Gastroesophageal sphincter (tissue), 3 donors: ENCODE results near the gene CBX8.

Experiments
- CTCF ChIP-seq, 4 experiments: fragments of 200-600 bp in 2 of 4; fragments of 450-650 bp in 2 of 4; sonication (generic) in 1 of 4; IDR thresholded peaks; one replicate each; pipeline ENCODE4 v1.5.1; 2017 to 2019; ENCODE audit warnings: antibody characterized with exemption in 4 of 4, mild to moderate bottlenecking in 2 of 4, moderate library complexity in 2 of 4
- POLR2A ChIP-seq, 2 donors: fragments of 450-650 bp; IDR thresholded peaks; one replicate each; pipeline ENCODE4 v1.6.1; 2017; ENCODE audit warnings: antibody characterized with exemption in 2 of 2, mild to moderate bottlenecking in 2 of 2, moderate library complexity in 1 of 2
- POLR2AphosphoS5 ChIP-seq: sonication (generic); formaldehyde crosslinking; IDR thresholded peaks from one replicate; pipeline ENCODE4 v1.6.1; 2017; ENCODE audit warnings: antibody characterized with exemption

GRCh38 chr17:79822583-79823124 is 25.8 kb upstream of the CBX8 start:
- TF ChIP-seq CTCF (IDR thresholded peaks at IDR 0.05) (no peak), POLR2A (IDR thresholded peaks at IDR 0.05) (no peak), POLR2AphosphoS5 (no peak)
